KBM-7 (cell line): ENCODE results near the gene NABP1.

Experiments used
- DNase-seq: peaks from one replicate; pipeline ENCODE4 v3.0.0-alpha.2; 2015
- in situ Hi-C: fragments of 300-500 bp; cut with MboI; formaldehyde crosslinking; loops from 2 replicates; pipeline ENCODE4 v1.14.3; 2020; ENCODE audit warnings: low sequenced_read_pairs, low pct_unique_long_range_greater_than_20kb, mixed read lengths

The NABP1 gene

GRCh38 chr2:191699341-191699945 is 21.5 kb downstream of the NABP1 start:
- DNase-seq: no peak
- in situ Hi-C loops: loop anchor here (10.0 kb wide), 1 partner anchor 135 kb away; no protein-coding TSS in a partner anchor

- DNase-seq: no peak
- in situ Hi-C loops: no loop called here
Observed at GRCh38 chr2:191701029-191701428, 23.1 kb downstream of the NABP1 start.

GRCh38 chr2:191701696-191702095 is 23.8 kb downstream of the NABP1 start:
- in situ Hi-C loops: no loop called here
- no peak for DNase-seq

GRCh38 chr2:191703079-191703725 is 25.3 kb downstream of the NABP1 start:
- no peak for DNase-seq
- in situ Hi-C loops: no loop called here

- DNase-seq: no peak
- in situ Hi-C loops: no loop called here
Observed at GRCh38 chr2:191705084-191705483, 27.1 kb downstream of the NABP1 start.

- in situ Hi-C loops: no loop called here
- DNase-seq: no peak
Observed at GRCh38 chr2:191705701-191706100, 27.8 kb downstream of the NABP1 start.

GRCh38 chr2:191706791-191707190 is 28.9 kb downstream of the NABP1 start:
- in situ Hi-C loops: no loop called here

GRCh38 chr2:191707542-191707941 is 29.6 kb downstream of the NABP1 start:
- no peak for DNase-seq
- in situ Hi-C loops: no loop called here

More at GRCh38 chr2:191706791-191707190, 28.9 kb downstream of the NABP1 start:
- DNase-seq: no peak

- in situ Hi-C loops: no loop called here
- no peak for DNase-seq
Observed at GRCh38 chr2:191710411-191710900, 32.5 kb downstream of the NABP1 start.

GRCh38 chr2:191711621-191712020 is 33.7 kb downstream of the NABP1 start:
- in situ Hi-C loops: no loop called here
- DNase-seq: no peak

GRCh38 chr2:191713837-191714236 is 35.9 kb downstream of the NABP1 start:
- in situ Hi-C loops: no loop called here
- no peak for DNase-seq

GRCh38 chr2:191714925-191715324 is 37.0 kb downstream of the NABP1 start:
- in situ Hi-C loops: no loop called here

GRCh38 chr2:191715471-191715870 is 37.5 kb downstream of the NABP1 start:
- DNase-seq: no peak
- in situ Hi-C loops: no loop called here

More at GRCh38 chr2:191714925-191715324, 37.0 kb downstream of the NABP1 start:
- DNase-seq: no peak

- DNase-seq: no peak
- in situ Hi-C loops: no loop called here
Observed at GRCh38 chr2:191719261-191719660, 41.3 kb downstream of the NABP1 start.

- no peak for DNase-seq
- in situ Hi-C loops: no loop called here
Observed at GRCh38 chr2:191719938-191720337, 42.0 kb downstream of the NABP1 start.

- in situ Hi-C loops: no loop called here
- no peak for DNase-seq
Observed at GRCh38 chr2:191721331-191721730, 43.4 kb downstream of the NABP1 start.

GRCh38 chr2:191724015-191724414 is 46.1 kb downstream of the NABP1 start:
- in situ Hi-C loops: no loop called here
- DNase-seq: no peak

- DNase-seq: no peak
- in situ Hi-C loops: no loop called here
Observed at GRCh38 chr2:191728750-191729624, 51.1 kb downstream of the NABP1 start.

GRCh38 chr2:191730263-191730662 is 52.3 kb downstream of the NABP1 start:
- in situ Hi-C loops: no loop called here
- DNase-seq: no peak
